Stimulated activated CD8-positive, alpha-beta memory T cell treated with anti-CD3 and anti-CD28 coated beads, Interleukin-12 subunit alpha, Interleukin-12 subunit beta, amount 100 ng/mL, for 4 hours (primary cell): ENCODE results near the gene RNU2-63P.
"Not testable (repeated sequence)": the region's sequence is repeated elsewhere in the genome, so short reads cannot be mapped to it uniquely, and the experiment has no call there.

ENCODE experiments used
- DNase-seq: peaks from one replicate; pipeline ENCODE4 v3.0.0-alpha.2; 2020; ENCODE audit warnings: low read depth

Gene RNU2-63P

GRCh38 chr2:87981182-87981581 lies 35.2 kb downstream of the RNU2-63P start:
- not testable (repeated sequence) for DNase-seq

GRCh38 chr2:87972385-87972784 lies 44.0 kb downstream of the RNU2-63P start:
- not testable (repeated sequence) for DNase-seq
